Panc1 (cell line): ENCODE measurements around the gene HK2. TPM values are rescaled to one million over a fixed set of nuclear protein-coding genes. Genes with fewer than 3 reads are reported as not detected.

Experiments
- ATAC-seq: fragments of 200-7000 bp; cut with Tn5 transposase; 2 replicates; pipeline ENCODE4 v1.9.1; 2020; ENCODE audit warnings: mild to moderate bottlenecking, moderate library complexity
- BruUV-seq: library from RNA; stranded (reverse); fragments of 400-500 nt; replicated peaks from 2 replicates; lab custom pipeline; 2021; lab: Mats Ljungman, UMichigan
- CTCF ChIA-PET: fragments of 300-600 bp; sonication (Branson Sonifier 250); formaldehyde crosslinking; loops from one replicate; lab custom pipeline; 2022; ENCODE audit warnings: antibody characterized with exemption; lab: Charles Lee
- POLR2A ChIA-PET: fragments of 300-600 bp; sonication (Branson Sonifier 250); formaldehyde crosslinking; loops from one replicate; lab custom pipeline; 2022; ENCODE audit warnings: antibody characterized with exemption; lab: Charles Lee
- DNase-seq: peaks from one replicate; pipeline ENCODE4 v3.0.0-alpha.2; 2010; ENCODE audit warnings: low read depth, low spot score
- H3K27ac ChIP-seq: 2 replicates; pipeline ENCODE4 v1.5.1; 2011; ENCODE audit warnings: mild to moderate bottlenecking, low read length, inconsistent platforms
- H3K27me3 ChIP-seq: fragments of 200-500 bp; sonication (Bioruptor generic); 2 replicates; pipeline ENCODE4 v1.6.0; 2014; ENCODE audit warnings: low read length, inconsistent platforms; ENCODE audit not compliant: control insufficient read depth, insufficient read depth
- H3K36me3 ChIP-seq: fragments of 200-500 bp; sonication (Bioruptor generic); 2 replicates; pipeline ENCODE4 v1.5.1; 2014; ENCODE audit warnings: inconsistent platforms, mild to moderate bottlenecking, low read length, moderate library complexity; ENCODE audit not compliant: control insufficient read depth, insufficient read depth
- H3K4me1 ChIP-seq: 2 replicates; pipeline ENCODE4 v1.5.1; 2011; ENCODE audit warnings: inconsistent platforms, mild to moderate bottlenecking, low read length, moderate library complexity; ENCODE audit not compliant: control insufficient read depth, insufficient read depth
- H3K4me3 ChIP-seq, 2 experiments: 2 replicates each; pipeline ENCODE4 v1.5.1; 2011 to 2012; ENCODE audit warnings: low read depth in 2 of 2, low read length in 2 of 2, mild to moderate bottlenecking in 2 of 2, inconsistent platforms in 1 of 2, moderate library complexity in 1 of 2
- H3K9me3 ChIP-seq: fragments of 200-500 bp; sonication (Bioruptor generic); 2 replicates; pipeline ENCODE4 v1.5.1; 2014; ENCODE audit warnings: low read depth, mild to moderate bottlenecking, inconsistent platforms, low read length, moderate library complexity; ENCODE audit not compliant: control insufficient read depth, insufficient read depth
- CTCF ChIP-seq: fragments of 450-650 bp; IDR thresholded peaks from 2 replicates; pipeline ENCODE4 v1.5.1; 2017; ENCODE audit warnings: mild to moderate bottlenecking
- POLR2AphosphoS5 ChIP-seq: IDR thresholded peaks from 2 replicates; pipeline ENCODE4 v1.6.1; 2012; ENCODE audit warnings: mild to moderate bottlenecking, low read depth, low read length, moderate library complexity
- REST ChIP-seq, 2 experiments: IDR thresholded peaks; 2 replicates each; pipeline ENCODE4 v1.6.1; 2011 to 2012; ENCODE audit warnings: low read depth in 2 of 2, control low read depth in 1 of 2, low read length in 1 of 2, mild to moderate bottlenecking in 1 of 2, moderate library complexity in 1 of 2; ENCODE audit not compliant: insufficient read depth in 1 of 2
- SIN3A ChIP-seq: IDR thresholded peaks from 2 replicates; pipeline ENCODE4 v1.6.1; 2012; ENCODE audit warnings: low read depth, mild to moderate bottlenecking, low read length, moderate library complexity, borderline replicate concordance; ENCODE audit not compliant: insufficient read depth
- TCF7L2 ChIP-seq: IDR thresholded peaks from 2 replicates; pipeline ENCODE4 v1.6.1; 2011; ENCODE audit warnings: mild to moderate bottlenecking, low read depth, low read length, inconsistent platforms
- in situ Hi-C: cut with HindIII; loops from 2 replicates; pipeline ENCODE4 v1.10.0; 2016; ENCODE audit warnings: low sequenced_read_pairs, low pct_unique_long_range_greater_than_20kb
- intact Hi-C: fragments of 100-400 bp; cut with micrococcal nuclease; formaldehyde crosslinking; loops from one replicate; pipeline ENCODE4 v1.10.0; 2022; ENCODE audit not compliant: unreplicated experiment
- total RNA-seq: library from RNA; stranded (reverse); gene quantifications from one replicate; pipeline ENCODE4 v1.2.1, GENCODE V29; 2021; ENCODE audit not compliant: unreplicated experiment

The HK2 gene
- total RNA-seq, 1 experiment from 2014 or later = 1.7 TPM

GRCh38 chr2:74927621-74928020 lies 93.7 kb downstream of the HK2 start:
- TF ChIP-seq POLR2AphosphoS5 (no peak), REST (IDR thresholded peaks at IDR 0.05; ENCODE audit: insufficient read depth in 1 of 2, low read depth in 2 of 2, low read length in 1 of 2) (no peak), TCF7L2 (no peak), CTCF (no peak), SIN3A (no peak)
- ATAC-seq (no peak), DNase-seq (no peak)
- Histone ChIP-seq H3K36me3 (no peaks in the 10 kb centered on the region), H3K27ac (no peak overlapping the region), H3K4me1 (no peaks in the 10 kb centered on the region), H3K4me3 (no peak overlapping the region), H3K9me3 (no peaks in the 10 kb centered on the region), H3K27me3 (no peaks in the 10 kb centered on the region)
- in situ Hi-C loops (no loop called here), intact Hi-C loops (no loop called here)
- ChIA-PET CTCF (no interaction called here), POLR2A (no interaction called here)
- no TSS peak for BruUV-seq

GRCh38 chr2:74930811-74931486 lies 97.0 kb downstream of the HK2 start:
- TF ChIP-seq CTCF = no peak
- TF ChIP-seq POLR2AphosphoS5 = no peak
- TF ChIP-seq REST (IDR thresholded peaks at IDR 0.05; ENCODE audit: insufficient read depth in 1 of 2, low read depth in 2 of 2, low read length in 1 of 2) = no peak
- no peak for TF ChIP-seq TCF7L2
- TF ChIP-seq SIN3A = no peak
- ATAC-seq (no peak), DNase-seq (no peak)
- intact Hi-C loops = no loop called here
- ChIA-PET CTCF (no interaction called here), POLR2A (no interaction called here)
- no peak overlapping the region for H3K27ac ChIP-seq
- no peaks in the 10 kb centered on the region for H3K4me1 ChIP-seq
- in situ Hi-C loops = no loop called here
- H3K4me3 ChIP-seq = no peak overlapping the region
- no TSS peak for BruUV-seq
- H3K36me3 ChIP-seq = no peaks in the 10 kb centered on the region
- no peaks in the 10 kb centered on the region for H3K9me3 ChIP-seq
- H3K27me3 ChIP-seq = no peaks in the 10 kb centered on the region
